IMR-90 (cell line): Measurements from ENCODE around the gene SLC2A13. TPM values are rescaled to one million over a fixed set of nuclear protein-coding genes. Genes with fewer than 3 reads are reported as not detected.
A peak's percentile ranks its signal among the peaks of the same experiment; 100 is the strongest.

Experiments
- ATAC-seq: fragments of 200-7000 bp; cut with Tn5 transposase; 2 replicates; pipeline ENCODE4 v1.9.1; 2020; ENCODE audit warnings: low read depth, mild to moderate bottlenecking, moderate library complexity
- BruUV-seq: library from RNA; stranded (reverse); fragments of 400-500 nt; replicated peaks from 2 replicates; lab custom pipeline; 2021; lab: Mats Ljungman, UMichigan
- CTCF ChIA-PET: fragments of 300-600 bp; formaldehyde crosslinking; extraction: SDS; loops from one replicate; lab custom pipeline; 2021; ENCODE audit warnings: antibody characterized with exemption; lab: Yijun Ruan, JAX
- POLR2A ChIA-PET: fragments of 300-600 bp; sonication (Branson Sonifier 250); formaldehyde crosslinking; loops from one replicate; lab custom pipeline; 2022; ENCODE audit warnings: antibody characterized with exemption; ENCODE audit not compliant: unreplicated experiment; lab: Charles Lee
- DNase-seq: peaks from one replicate; pipeline ENCODE4 v3.0.0; 2013
- H2AFZ ChIP-seq: replicated peaks from 2 replicates; pipeline ENCODE3; 2013; ENCODE audit warnings: low read length, mild to moderate bottlenecking; ENCODE audit not compliant: poor library complexity
- H2AK5ac ChIP-seq: 2 replicates; pipeline ENCODE4 v1.6.1; 2013; ENCODE audit warnings: low read depth, low read length, inconsistent platforms
- H2AK9ac ChIP-seq: replicated peaks from 2 replicates; pipeline ENCODE3; 2013; ENCODE audit warnings: mild to moderate bottlenecking, low read depth, low read length, moderate library complexity; ENCODE audit not compliant: poor library complexity
- H2BK120ac ChIP-seq: 2 replicates; pipeline ENCODE4 v1.6.1; 2013; ENCODE audit warnings: low read depth, low read length, inconsistent platforms
- H2BK15ac ChIP-seq: 3 replicates; pipeline ENCODE4 v1.6.1; 2013; ENCODE audit warnings: low read depth, low read length, inconsistent platforms
- H2BK20ac ChIP-seq: 2 replicates; pipeline ENCODE4 v1.6.1; 2013; ENCODE audit warnings: low read depth, mild to moderate bottlenecking, inconsistent platforms, low read length, moderate library complexity
- H2BK5ac ChIP-seq: 2 replicates; pipeline ENCODE4 v1.6.1; 2013; ENCODE audit warnings: mild to moderate bottlenecking, low read depth, low read length, inconsistent platforms; ENCODE audit not compliant: poor library complexity, severe bottlenecking
- H3K14ac ChIP-seq: replicated peaks from 2 replicates; pipeline ENCODE4 v1.6.1; 2013; ENCODE audit warnings: low read depth, low read length, inconsistent platforms
- H3K18ac ChIP-seq: 2 replicates; pipeline ENCODE4 v1.6.1; 2013; ENCODE audit warnings: low read depth, low read length, control low read depth
- H3K23ac ChIP-seq: 2 replicates; pipeline ENCODE4 v1.6.1; 2013; ENCODE audit warnings: low read depth, low read length, inconsistent platforms
- H3K27ac ChIP-seq: 2 replicates; pipeline ENCODE4 v1.5.1; 2013; ENCODE audit warnings: mild to moderate bottlenecking, control low read depth, low read length; ENCODE audit not compliant: insufficient read depth
- H3K27me3 ChIP-seq: 2 replicates; pipeline ENCODE4 v1.6.1; 2013; ENCODE audit warnings: low read length; ENCODE audit not compliant: control insufficient read depth, insufficient read depth
- H3K36me3 ChIP-seq: 2 replicates; pipeline ENCODE4 v1.6.1; 2013; ENCODE audit warnings: low read length, mixed read lengths; ENCODE audit not compliant: control insufficient read depth, insufficient read depth
- H3K4ac ChIP-seq: 2 replicates; pipeline ENCODE4 v1.6.1; 2013; ENCODE audit warnings: low read depth, low read length, inconsistent platforms
- H3K4me1 ChIP-seq: 2 replicates; pipeline ENCODE4 v1.6.1; 2013; ENCODE audit warnings: low read length, mixed read lengths; ENCODE audit not compliant: control insufficient read depth, insufficient read depth
- H3K4me2 ChIP-seq: 2 replicates; pipeline ENCODE4 v1.6.1; 2013; ENCODE audit warnings: low read depth, mild to moderate bottlenecking, control low read depth, low read length, moderate library complexity
- H3K4me3 ChIP-seq: 2 replicates; pipeline ENCODE4 v1.5.1; 2013; ENCODE audit warnings: low read depth, mild to moderate bottlenecking, control low read depth, low read length, moderate library complexity; ENCODE audit not compliant: insufficient read depth
- H3K56ac ChIP-seq: 2 replicates; pipeline ENCODE4 v1.6.1; 2013; ENCODE audit warnings: low read length, inconsistent platforms; ENCODE audit not compliant: insufficient read depth; ENCODE audit errors: extremely low read depth
- H3K79me1 ChIP-seq, 2 experiments: 2 replicates each; pipeline ENCODE4 v1.6.1; 2013; ENCODE audit warnings: low read length in 2 of 2, inconsistent platforms in 1 of 2, low read depth in 1 of 2
- H3K9ac ChIP-seq: 2 replicates; pipeline ENCODE4 v1.6.1; 2013; ENCODE audit warnings: low read depth, low read length, control low read depth
- H3K9me1 ChIP-seq: 2 replicates; pipeline ENCODE4 v1.6.1; 2013; ENCODE audit warnings: low read length, inconsistent platforms; ENCODE audit not compliant: insufficient read depth
- H3K9me3 ChIP-seq: 2 replicates; pipeline ENCODE4 v1.6.1; 2013; ENCODE audit warnings: low read length; ENCODE audit not compliant: control insufficient read depth, insufficient read depth
- H4K20me1 ChIP-seq: 2 replicates; pipeline ENCODE4 v1.6.1; 2013; ENCODE audit warnings: low read length, inconsistent platforms; ENCODE audit not compliant: insufficient read depth
- H4K5ac ChIP-seq: 2 replicates; pipeline ENCODE4 v1.6.1; 2013; ENCODE audit warnings: mild to moderate bottlenecking, low read depth, low read length, control low read depth
- H4K8ac ChIP-seq, 2 experiments: 2 replicates each; pipeline ENCODE4 v1.6.1; 2013; ENCODE audit warnings: low read depth in 2 of 2, low read length in 2 of 2, control low read depth in 1 of 2, inconsistent platforms in 1 of 2
- H4K91ac ChIP-seq: 2 replicates; pipeline ENCODE4 v1.6.1; 2013; ENCODE audit warnings: low read depth, low read length, inconsistent platforms; ENCODE audit not compliant: insufficient read depth
- NFE2L2 ChIP-seq: fragments of 150-350 bp; IDR thresholded peaks from 2 replicates; pipeline ENCODE4 v1.6.1; 2016; ENCODE audit warnings: low read depth, mild to moderate bottlenecking, low read length
- POLR2A ChIP-seq: IDR thresholded peaks from 2 replicates; pipeline ENCODE4 v1.6.1; 2012; ENCODE audit warnings: mild to moderate bottlenecking, low read depth, low read length
- WGBS, 2 experiments: methylation state at CpG; one replicate each; pipeline versions ENCODE4 v1.1.5 to v1.1.7; 2013; ENCODE audit warnings: missing lambda C conversion rate in 2 of 2; ENCODE audit not compliant: insufficient read length in 1 of 2; ENCODE audit errors: extremely low coverage in 2 of 2; 5-methylcytosine and 5-hydroxymethylcytosine counted together
- dilution Hi-C: fragments of 300-500 bp; cut with HindIII; formaldehyde crosslinking; loops from one replicate; pipeline ENCODE4 v1.14.3; 2018; ENCODE audit warnings: low sequenced_read_pairs; ENCODE audit not compliant: unreplicated experiment
- in situ Hi-C: fragments of 300-500 bp; cut with MboI; formaldehyde crosslinking; loops from 3 replicates; pipeline ENCODE4 v1.14.3; 2019; ENCODE audit warnings: low sequenced_read_pairs, inconsistent platforms, mixed read lengths
- intact Hi-C: fragments of 100-400 bp; cut with micrococcal nuclease; formaldehyde crosslinking; loops from 2 replicates; pipeline ENCODE4 v1.10.0; 2022
- polyA plus RNA-seq, 3 experiments: library from polyadenylated mRNA; depleted of rRNA; stranded (reverse); fragments of >200 nt; gene quantifications; 2 replicates each; pipeline ENCODE4 v1.2.3, GENCODE V29; 2012; ENCODE audit warnings: low replicate concordance in 1 of 3
- total RNA-seq: library from RNA; depleted of rRNA; stranded (reverse); fragments of >200 nt; gene quantifications from 2 replicates; pipeline ENCODE4 v1.2.3, GENCODE V29; 2012
- TF ChIP-seq, protein P1 (sequence below): fragments of 150-350 bp; IDR thresholded peaks from 2 replicates; pipeline ENCODE4 v1.6.1; 2017; ENCODE audit warnings: mild to moderate bottlenecking, antibody characterized with exemption, low read length, low read depth

Gene SLC2A13
- total and polyA plus RNA-seq, 2 of the 4 experiments (the other 2 are of a cell fraction) = 1.5 to 3.9 TPM

DNA sequence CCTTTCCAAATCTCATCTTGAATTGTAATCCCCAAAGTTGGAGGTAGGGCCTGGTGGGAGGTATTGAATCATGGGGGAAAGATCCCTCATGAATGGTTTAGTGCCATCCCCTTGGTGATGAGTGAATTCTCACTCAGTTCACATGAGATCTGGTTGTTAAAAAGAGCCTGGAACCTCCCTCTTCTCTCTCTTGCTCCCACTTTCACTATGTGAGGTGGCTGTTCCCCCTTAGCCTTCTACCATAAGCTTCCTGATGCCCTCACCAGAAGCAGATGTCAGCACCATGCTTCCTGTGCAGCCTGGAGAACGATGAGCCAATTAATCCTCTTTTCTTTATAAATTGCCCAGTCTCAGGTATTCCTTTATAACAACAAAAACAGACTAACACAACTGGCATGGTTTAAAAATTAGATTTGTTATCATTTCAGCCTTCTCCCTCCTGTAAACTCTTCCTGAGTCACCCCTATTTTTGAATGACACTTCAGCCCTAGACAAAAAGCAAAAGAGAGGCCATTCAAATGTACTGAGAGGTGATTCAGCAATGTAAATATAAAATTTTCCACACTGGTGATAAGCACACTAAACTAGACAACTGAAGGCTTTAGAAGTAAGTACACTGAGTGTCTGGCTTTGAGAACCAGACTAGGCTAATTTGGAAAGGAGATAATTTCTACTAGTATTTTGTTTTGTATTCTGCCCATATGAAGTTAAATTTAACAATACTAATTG lies 274.1 kb downstream of the SLC2A13 start:
- BruUV-seq = no TSS peak
- Histone ChIP-seq H3K18ac (no peak overlapping the region), H2AK5ac (no peak overlapping the region), H4K8ac (no peak overlapping the region), H3K4ac (no peak overlapping the region), H4K91ac (no peak overlapping the region), H3K4me3 (no peak overlapping the region), H2AK9ac (no peak overlapping the region), H2AFZ (no peak overlapping the region), H2BK5ac (no peak overlapping the region), H3K14ac (no peak overlapping the region), H2BK15ac (no peak overlapping the region), H3K9ac (no peak overlapping the region), H4K20me1 (no peaks in the 10 kb centered on the region), H4K5ac (no peak overlapping the region), H3K36me3 (no peaks in the 10 kb centered on the region), H3K4me2 (no peak overlapping the region), H3K9me1 (no peaks in the 10 kb centered on the region), H3K9me3 (no peaks in the 10 kb centered on the region), H3K79me1 (no peaks in the 10 kb centered on the region), H3K27ac (no peak overlapping the region), H3K23ac (no peak overlapping the region), H3K27me3 (no peaks in the 10 kb centered on the region), H3K4me1 (no peaks in the 10 kb centered on the region), H3K56ac (no peak overlapping the region), H2BK120ac (no peak overlapping the region), H2BK20ac (no peak overlapping the region)
- WGBS, 2 experiments = no CpG with 5 or more reads among the region's 1 CpG
- DNase-seq = peak; percentile 30
- ChIA-PET CTCF (no interaction called here), POLR2A (no interaction called here)
- intact Hi-C loops (no loop called here), dilution Hi-C loops (no loop called here), in situ Hi-C loops (no loop called here)
- TF ChIP-seq NFE2L2 (no peak), POLR2A (no peak)
- TF ChIP-seq, protein P1, sequence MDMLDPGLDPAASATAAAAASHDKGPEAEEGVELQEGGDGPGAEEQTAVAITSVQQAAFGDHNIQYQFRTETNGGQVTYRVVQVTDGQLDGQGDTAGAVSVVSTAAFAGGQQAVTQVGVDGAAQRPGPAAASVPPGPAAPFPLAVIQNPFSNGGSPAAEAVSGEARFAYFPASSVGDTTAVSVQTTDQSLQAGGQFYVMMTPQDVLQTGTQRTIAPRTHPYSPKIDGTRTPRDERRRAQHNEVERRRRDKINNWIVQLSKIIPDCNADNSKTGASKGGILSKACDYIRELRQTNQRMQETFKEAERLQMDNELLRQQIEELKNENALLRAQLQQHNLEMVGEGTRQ = no peak
- ATAC-seq = peak; percentile 49; the same call in 1 of the 2 replicates
